T-helper 9 cell (primary cell): ENCODE measurements around the gene LRRC59.
"Not testable (repeated sequence)": the region's sequence is repeated elsewhere in the genome, so short reads cannot be mapped to it uniquely, and the experiment has no call there.

Experiments used
- DNase-seq: peaks from one replicate; pipeline ENCODE4 v3.0.0-alpha.2; 2020
- total RNA-seq, 2 donors: gene quantifications; one replicate each; lab custom pipeline; 2026; lab: John Stamatoyannopoulos, UW

Gene LRRC59
- total RNA-seq: 77.5 to 102 reads per million in 2 donors

DNA sequence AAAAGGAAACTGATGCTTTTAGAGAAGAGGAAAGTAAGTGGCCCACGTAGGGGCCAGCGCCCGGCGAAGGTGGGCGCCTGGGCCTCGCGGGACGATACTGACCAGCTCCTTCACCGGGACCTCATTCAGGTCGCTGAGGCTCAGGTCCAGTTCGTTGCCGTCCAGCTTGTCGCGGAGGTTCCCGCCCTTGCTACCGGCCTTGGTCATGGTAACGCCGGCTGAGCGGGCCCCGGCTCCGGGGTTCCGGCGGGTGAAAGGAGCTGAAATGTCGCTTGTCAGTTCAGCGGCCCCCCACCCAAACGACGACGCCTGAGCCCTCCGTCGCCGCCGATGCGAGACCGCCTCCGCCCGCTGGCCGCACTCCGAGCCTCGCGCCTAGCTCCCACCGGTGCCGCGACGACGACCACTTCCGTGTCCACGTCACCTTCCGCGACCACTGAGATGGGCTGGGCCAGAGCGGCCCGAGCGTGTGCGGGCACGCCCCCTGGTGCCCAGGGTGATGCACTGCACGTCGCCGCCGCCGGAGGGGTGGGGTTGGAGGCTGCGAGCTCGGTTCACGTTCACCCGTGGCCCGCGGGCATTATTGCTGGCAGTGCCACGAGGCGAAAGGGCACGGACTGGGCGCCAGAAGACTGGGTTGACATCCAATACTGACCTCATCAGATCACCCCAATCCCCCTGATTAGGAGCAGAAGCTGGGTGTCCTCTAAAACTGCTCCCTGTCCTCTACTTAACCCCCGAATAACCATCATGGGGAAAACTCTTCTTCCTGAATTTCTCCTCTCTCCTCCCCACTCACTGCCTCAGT is at the start of gene LRRC59:
TSS of gene LRRC59 (minus strand) at position 413 of the 808 bp plus-strand sequence. CDS start at position 207, 206 bp downstream.
- DNase-seq: peak; percentile 94

DNA sequence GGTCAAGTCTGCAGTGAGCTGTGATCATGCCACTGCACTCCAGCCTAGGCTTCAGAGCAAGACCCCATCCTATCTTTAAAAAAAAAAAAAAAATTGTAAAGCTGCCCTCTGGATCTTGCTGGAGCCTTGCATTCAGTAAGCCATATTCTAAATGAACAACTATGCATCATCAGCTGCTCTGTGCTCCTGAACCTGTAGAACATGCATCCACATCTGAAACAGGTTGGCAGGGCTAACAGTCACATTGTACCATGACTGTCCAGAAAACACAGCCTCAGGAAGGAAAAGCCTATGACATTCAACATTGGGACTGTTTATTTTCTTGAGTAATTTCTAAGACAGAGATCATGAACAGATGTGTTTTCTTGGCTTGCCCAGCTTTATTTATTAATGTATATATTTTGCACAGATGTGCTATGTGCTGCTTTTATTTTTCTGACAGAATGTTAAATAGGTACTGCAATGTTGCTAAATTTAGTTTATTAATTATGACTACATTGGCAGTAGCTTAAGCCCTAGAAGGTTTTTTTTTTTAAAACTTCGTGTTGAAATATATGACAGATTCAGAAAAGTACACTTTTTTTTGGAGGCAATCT is 48.5 kb upstream of the LRRC59 start:
- no peak for DNase-seq

DNA sequence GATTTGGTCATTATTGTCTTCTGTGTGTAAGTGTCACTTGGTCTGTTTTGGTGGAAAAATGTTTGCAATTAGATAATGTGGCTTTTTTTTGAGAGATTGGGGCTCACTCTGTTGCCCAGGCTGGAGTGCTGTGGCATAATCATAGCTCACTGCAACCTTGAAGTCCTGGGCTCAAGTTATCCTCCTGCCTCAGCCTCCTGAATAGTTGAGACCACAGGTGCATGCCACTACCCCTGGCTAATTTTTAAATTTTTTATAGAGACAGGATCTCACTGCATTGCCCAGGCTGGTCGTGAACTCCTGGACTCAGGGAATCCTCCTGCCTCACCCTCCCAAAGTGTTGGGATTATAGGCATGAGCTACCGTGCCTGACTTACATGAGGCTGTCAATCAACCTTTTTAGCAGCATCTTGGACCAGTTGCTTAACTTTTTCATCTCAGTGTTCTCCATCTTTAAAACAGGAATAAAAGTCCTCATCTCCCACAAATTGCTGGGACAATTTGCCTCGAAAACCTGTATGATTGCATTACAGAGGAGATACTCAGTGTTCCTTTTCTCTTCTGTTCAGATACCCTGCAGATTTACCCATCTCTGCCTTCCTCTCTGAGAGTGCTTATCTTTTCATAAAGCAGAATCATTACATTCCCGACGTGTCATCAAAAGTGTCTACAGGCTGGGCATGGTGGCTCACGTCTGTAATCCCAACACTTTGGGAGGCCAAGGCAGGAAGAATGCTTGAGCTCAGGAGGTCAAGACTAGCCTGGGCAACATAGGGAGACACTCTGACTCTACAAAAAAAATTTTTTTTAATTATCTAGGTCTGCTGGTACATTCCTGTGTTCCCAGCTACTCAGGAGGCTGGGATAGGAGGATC is 47.8 kb upstream of the LRRC59 start:
- DNase-seq: no peak

DNA sequence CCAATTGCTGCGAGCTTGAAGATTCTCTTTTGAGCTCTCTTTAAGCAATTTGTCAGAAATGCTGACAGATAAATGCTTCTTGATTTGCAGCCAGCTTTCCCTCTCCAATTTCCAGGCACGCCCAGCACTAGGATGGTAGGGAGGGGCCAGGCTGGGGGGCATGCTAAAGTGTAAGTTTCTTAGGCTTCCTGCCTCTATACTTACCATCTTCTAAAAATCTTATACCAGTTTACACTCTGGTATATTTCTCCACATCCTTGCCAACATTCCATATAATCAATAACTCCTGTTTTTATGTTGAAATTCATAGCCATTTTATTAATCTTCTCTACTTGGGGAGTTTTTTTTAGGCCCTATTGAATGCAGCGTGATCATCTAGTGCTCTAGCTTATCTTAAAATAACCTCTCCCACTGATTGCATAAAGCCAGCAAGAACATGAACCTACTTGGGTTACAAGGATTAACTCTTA is 46.2 kb upstream of the LRRC59 start:
- no peak for DNase-seq

DNA sequence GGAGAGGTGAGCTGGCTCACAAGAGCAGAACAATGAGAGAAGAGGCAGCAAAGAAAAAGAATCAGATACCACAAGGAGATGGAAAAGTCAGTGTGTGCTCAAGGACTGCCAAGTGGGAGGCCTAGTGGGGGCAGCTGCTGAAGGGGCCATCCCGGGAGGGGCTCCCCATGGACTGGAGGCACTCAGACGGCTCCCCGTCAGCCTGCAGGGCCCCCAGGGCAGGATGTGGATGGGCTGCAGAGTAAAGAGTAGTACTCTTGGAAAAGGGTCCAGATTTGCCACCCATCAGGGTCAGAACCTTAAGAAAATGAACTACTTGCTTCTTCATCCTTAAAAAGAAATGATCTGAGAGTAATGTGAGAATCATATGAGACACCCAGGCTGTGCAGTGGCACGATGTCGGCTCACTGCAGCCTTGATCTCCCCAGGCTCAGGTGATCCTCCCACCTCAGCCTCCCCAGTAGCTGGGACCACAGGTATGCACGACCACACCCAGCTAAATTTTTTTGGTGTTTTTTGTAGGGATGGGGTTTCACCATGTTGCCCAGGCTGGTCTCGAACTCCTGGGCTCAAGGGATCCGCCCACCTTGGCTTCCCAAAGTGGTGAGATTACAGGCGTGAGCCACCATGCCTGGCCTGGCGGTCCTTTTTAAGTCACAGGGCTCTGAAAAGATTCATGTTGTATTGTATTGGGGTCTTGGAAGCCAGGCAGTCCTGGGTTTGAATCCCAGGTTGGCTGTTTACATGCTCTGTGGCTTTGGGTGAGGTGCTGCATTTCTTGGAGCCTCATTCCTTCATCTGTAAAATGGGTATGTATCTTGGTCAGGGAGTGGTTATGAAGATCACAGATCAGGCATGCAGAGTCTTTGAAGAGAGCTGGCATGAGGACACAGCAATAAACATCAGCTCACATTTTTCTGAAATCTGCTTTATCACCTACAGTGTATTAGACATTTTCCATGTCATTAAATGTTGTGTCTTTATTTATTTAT is 43.8 kb upstream of the LRRC59 start:
- DNase-seq: no peak

DNA sequence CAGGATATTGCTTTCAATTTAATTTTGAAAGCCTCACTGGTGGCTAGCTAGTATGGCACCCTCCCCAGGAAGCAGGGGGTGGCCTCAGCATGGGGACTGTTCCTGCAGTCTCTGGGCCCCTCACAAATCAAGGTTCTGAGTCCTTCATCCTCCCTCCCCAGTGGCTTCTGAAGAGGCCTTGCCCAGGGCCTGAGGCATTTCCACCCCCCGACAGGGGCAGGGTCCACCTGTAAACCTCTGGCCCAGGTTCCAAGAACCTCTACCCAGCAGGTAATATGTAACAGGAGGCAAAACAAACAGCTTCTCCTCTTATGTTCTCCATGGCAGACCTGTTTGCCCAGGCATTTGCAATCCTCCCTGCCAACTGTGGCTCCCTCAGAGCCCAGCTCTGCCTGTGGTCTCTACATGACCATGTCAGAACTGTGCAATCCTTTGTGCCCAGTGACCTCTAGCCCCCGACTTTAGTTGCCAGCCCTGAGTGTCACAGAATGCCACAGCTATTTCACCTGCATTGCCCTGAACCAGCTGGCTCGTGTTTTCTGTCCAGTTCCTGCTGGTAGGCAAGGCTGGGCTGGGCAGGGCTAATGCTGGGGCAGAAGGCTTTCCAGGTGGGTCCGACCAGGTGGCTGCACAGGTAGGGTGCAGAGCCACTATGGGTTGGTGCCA is 43.0 kb upstream of the LRRC59 start:
- no peak for DNase-seq

DNA sequence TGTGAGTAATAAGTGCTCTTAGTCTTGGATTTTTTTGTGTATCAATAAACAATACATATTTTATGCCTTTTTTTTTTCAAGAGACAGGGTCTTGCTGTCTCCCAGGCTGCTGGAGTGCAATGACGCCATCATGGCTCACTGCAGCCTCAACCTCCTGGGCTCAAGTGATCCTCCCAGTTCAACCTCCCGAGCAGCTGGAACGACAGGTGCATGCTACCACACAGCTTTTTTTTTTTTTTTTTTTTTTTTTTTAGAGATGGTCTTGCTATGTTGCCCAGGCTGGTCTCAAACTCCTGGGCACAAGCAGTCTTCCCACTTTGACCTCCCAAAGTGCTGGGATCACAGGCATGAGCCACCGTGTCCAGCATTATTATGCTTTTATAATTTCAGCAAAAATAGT is 41.7 kb upstream of the LRRC59 start:
- no peak for DNase-seq

DNA sequence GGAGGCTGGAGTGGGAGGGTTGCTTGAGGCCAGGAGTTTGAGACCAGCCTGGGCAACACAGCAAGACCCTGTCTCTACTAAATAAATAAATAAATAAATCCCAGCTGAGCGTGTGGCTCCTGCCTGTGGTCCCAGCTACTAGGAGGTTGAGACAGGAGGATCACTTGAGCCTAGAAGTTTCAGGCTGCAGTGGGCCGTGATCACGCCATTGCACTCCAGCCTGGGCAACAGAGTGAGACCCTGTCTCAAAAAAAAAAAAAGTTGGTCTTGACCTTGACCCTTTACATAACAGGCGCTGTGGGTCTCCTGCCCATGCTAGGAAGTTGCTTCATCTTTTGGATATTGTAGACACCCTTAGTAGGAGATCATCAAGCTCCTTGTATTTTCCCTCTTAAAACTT is 40.1 kb upstream of the LRRC59 start:
- no peak for DNase-seq

DNA sequence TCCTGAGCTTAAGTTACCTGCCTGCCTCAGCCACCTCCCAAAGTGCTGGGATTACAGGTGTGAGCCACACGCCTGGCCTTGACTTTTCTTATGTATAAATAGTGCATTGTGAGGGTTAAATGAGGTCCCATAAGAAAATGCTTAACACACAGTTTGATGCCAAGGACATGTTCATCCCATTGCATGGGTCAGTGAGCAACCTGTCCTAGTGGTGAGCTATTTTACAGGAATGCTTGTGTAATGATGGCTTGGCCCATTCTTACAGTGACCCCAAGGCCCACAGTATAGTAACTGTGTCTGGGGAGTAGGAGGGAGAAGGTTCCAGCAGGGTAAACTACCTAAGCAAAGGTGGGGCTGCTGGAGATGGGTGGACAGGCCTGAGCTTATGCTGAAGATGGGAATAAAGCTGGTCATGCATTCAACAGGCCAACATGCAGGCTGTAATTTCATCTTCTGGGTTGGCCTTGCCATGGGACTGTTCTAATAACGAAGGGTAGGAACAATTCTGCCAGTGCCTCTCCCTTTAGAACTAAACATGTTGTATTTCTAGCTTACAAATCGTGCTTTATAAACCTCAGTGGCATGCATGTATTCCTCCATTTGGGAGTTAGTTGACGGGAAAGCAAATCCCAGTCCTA is 34.9 kb upstream of the LRRC59 start:
- no peak for DNase-seq

DNA sequence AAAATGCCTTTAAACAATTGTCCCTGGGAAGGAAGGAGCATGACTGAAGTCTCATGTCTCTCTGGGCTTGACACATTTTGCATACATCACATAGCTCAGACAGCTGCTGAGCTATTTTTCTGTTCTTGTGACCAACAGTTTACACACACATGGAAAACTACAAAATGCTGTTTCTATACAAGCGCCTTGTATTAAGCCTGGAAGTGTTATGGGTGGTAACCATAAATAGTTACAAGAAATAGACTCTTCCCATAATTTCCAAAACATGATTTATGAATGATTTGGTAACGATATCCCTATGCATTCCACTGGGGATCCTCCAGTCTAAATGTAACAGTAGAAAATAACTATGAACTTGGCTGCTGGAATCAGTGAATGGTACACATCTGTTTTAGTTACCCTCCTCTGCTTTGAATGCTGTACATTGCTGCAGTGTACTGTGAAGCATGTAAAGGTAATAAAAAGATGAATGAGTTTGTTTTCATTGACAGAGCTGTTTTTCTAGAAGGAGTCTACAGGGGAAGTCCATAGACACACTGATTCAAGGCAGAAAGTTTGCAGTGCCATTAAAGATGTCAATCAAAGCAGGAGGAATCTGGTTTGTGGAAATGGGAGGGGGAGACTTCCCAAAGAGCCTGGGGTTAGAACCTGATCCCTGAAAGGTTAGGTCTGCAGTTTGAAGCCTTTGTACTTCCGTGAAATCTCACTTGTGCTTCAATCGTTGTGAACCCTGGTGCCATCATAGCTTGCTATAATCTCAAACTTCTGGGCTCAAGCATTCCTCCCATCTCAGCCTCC is 33.7 kb upstream of the LRRC59 start:
- DNase-seq: no peak

DNA sequence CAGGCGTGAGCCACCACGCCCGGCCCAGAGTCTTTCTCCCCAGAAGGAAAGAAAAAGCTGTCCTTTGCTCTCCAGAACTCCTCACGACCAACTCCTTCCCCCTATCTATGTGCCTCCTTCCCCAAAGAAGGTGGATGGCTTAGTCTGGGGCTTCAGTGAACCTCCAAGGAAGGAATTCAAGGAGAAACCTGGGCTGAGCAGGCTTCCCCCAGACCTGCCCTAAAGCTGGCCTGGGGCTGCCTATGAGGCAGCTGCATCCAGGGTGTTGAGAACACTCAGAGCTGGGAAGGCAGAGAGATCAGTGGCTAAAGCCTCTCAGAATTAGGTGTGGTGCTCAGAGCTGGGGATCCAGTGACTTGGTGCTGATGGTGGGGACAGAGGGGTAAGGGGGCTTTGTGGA is 32.5 kb upstream of the LRRC59 start:
- no peak for DNase-seq

DNA sequence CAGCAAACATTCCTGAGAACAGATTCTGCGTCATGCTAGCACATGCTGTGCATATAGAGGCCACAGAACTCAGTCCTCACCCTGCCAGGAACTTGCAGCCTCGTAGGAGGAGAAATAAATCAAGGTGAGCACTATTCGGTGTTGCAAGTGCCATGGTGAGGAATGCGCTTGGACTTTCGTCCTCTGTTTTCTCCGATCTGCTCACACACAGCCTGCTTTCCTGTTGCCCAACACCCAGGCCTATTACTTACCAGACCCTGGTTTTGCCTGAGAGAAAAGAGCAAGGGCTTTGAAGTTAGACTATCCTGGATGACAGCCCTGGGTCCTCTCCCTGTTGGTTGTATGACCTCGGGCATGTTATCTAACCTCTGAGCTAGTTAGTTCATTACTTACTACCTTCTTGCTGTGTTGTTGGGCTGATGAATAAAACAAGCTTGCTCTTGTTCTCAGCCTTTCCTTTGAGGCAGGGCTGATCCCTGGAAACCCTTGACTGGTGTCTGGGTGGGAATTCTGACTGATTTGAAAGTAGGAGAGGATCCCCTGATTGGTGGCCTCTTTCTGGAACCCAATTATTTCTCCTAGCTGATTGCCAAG is 31.6 kb upstream of the LRRC59 start:
- no peak for DNase-seq

DNA sequence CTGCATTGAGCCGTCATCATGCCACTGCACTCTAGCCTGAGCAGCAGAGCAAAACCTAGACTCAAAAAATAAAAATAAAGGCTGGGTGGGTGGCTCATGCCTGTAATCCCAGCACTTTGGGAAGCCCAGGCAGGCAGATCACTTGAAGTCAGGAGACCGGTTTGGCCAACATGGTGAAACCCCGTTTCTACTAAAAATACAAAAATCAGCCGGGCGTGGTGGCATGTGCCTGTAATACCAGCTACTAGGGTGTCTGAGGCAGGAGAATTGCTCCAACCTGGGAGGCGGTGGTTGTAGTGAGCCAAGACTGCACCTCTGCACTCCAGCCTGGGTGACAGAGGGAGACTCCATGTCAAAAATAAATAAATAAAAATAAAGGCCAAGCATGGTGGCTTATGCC is 30.8 kb upstream of the LRRC59 start:
- DNase-seq: not testable (repeated sequence)

DNA sequence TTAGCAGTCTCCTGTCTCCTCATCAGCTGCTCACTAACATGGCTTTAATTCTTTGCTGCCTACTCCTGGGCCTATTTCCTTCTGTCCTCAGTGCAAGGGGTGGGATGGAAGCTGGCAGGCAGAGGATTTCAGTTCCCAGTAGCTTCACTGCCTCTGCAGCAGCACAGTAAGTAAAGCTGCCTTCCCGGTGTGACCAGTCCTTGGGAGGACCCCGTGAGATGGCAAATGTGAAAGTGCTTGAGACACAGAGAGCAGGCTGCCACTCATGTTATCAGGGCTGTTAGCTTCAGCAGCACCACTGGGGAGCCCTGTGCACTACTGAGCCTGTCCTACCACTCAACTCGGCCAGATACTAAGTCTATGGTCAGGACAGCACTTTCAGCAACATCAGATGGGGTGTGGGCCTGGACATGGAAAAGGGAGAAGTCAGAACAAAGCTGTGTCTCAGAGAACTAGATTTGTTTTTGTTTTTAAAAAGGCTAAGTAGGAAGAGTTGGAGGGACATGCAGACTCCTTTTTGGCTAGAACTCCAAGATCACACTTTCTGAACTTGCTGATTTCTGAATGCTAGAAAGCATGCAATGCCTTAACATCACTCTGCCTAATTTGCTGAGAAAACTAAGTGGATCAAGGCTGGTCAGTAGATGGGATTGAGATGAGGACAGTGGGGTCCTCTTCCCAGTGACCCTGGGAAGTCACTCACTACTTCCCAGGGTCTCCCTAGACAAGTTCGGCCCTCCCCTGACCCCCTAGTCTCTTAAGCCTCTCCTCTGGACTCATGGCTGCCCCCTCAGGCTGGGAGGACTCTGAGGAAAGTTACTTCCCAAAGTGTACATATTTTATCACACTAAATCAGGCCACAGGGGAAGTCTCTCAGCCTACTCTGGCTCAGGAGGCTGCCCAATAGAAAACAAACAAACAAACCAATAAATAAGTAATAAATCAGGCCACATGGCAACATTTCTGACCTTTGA is 29.8 kb upstream of the LRRC59 start:
- no peak for DNase-seq

DNA sequence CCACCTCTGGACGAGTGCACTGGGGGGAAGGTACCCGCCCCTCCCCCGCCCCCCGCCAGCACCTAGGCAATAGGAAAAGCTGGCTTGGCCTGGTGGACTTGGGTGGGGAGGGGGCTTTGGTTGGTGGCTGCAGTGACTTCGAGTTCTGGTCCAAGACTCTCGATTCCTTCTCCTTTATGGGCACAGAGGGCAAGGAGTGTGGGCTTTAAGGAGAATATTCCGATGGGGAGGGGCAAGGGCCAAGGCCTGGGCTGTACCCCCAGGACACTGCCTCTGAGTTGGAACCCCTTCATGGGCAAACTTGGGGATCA is 29.1 kb upstream of the LRRC59 start:
- no peak for DNase-seq

DNA sequence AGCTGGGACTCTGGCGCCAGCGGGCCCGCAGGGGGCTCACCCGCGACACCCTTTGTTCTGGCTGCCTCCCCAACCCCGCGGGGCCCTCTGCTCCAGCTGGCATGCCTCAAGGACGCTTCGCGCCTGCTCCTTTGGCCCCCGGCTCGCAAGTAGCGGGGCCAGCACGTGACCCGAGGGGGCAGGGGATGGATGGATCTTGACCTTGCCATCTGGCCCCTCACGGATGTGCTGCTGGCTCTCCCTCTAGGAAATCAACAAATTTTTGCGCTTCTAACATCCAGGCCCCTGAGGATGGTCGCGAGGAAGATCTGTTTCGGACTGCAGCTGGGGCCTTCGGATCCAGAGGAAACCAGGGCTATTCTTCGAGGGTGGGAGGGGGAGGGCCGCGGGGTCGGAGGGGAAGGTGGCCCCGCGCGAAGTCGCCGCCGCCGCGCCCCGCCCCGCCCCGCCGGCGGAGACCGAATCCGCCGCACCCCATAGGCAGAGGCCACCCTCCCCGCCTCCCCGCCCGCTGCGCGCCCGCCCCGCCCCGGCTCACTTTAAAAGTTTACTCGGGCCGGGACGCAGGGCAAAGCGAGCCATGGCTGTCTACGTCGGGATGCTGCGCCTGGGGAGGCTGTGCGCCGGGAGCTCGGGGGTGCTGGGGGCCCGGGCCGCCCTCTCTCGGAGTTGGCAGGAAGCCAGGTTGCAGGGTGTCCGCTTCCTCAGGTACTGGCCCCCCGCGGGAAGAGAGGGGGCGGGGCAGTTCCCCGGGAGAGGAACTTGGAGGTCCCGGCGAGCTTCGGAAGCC is 28.6 kb upstream of the LRRC59 start, which contains the start of gene ACSF2:
TSS of gene ACSF2 (plus strand) at position 537 of the 790 bp plus-strand sequence. CDS start at position 581, 44 bp downstream.
- peak; percentile 70 for DNase-seq

DNA sequence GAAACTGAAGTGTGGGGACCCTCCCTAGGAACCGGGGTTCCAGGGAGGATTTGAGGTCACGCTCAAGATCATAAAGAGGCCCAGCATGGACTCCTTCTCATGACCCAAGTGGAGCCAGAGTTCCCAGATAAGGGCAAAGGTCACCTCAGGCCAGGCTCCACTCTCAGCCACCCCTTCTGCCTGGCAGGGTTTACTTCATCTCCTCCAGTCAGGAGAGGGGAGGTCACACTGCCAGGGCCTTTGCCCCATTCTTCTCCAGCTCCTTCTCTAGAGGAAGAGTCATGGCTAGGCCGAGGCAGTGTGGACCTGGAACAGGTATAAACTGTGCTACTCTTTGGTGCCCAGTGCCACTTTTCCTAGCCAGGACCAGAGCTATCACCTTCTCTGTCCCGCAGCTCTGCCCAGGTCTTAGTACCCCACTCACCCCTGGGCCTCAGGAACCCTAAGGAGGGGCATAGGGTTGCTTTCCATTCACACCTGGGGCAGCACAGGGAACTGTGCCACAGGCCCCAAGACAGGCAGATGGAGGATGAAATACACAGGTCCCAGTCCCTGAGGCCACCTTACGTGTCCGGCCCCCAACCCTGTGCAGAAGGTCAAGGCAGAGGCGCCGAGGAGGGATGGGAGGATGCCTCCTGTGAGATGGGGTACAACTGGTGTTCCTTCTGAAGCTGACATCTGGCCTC is 27.8 kb upstream of the LRRC59 start:
- DNase-seq: no peak
